PC-3 (cell line): ENCODE results near the gene TMEM202.

Experiments used
- CTCF ChIP-seq: fragments of 300-600 bp; sonication (generic); conservative IDR thresholded peaks from 2 replicates; pipeline ENCODE4 v1.5.1; 2017; ENCODE audit warnings: antibody characterized with exemption, low read depth, mild to moderate bottlenecking, low read length
- EZH2 ChIP-seq: fragments of 300-600 bp; sonication (generic); IDR thresholded peaks from one replicate; pipeline ENCODE4 v1.6.1; 2017; ENCODE audit warnings: antibody characterized with exemption, mild to moderate bottlenecking, low read length; ENCODE audit not compliant: unreplicated experiment
- EZH2phosphoT487 ChIP-seq: fragments of 300-600 bp; sonication (generic); IDR thresholded peaks from 2 replicates; pipeline ENCODE4 v1.6.1; 2018; ENCODE audit warnings: mild to moderate bottlenecking, antibody characterized with exemption, low read length, borderline replicate concordance

GRCh38 chr15:72380743-72381142 lies 17.4 kb upstream of the TMEM202 start:
- TF ChIP-seq CTCF = no peak
- no peak for TF ChIP-seq EZH2
- no peak for TF ChIP-seq EZH2phosphoT487
